Gastroesophageal sphincter (tissue), 3 donors: ENCODE measurements around the gene ERP44.
"Not testable (repeated sequence)": the region's sequence is repeated elsewhere in the genome, so short reads cannot be mapped to it uniquely, and the experiment has no call there.

ENCODE experiments used
- POLR2A ChIP-seq, 2 donors: fragments of 450-650 bp; IDR thresholded peaks; one replicate each; pipeline ENCODE4 v1.6.1; 2017; ENCODE audit warnings: antibody characterized with exemption in 2 of 2, mild to moderate bottlenecking in 2 of 2, moderate library complexity in 1 of 2
- POLR2AphosphoS5 ChIP-seq: sonication (generic); formaldehyde crosslinking; IDR thresholded peaks from one replicate; pipeline ENCODE4 v1.6.1; 2017; ENCODE audit warnings: antibody characterized with exemption
- TF ChIP-seq, protein P1 (sequence below), 4 experiments: fragments of 200-600 bp in 2 of 4; fragments of 450-650 bp in 2 of 4; sonication (generic) in 1 of 4; IDR thresholded peaks; one replicate each; pipeline ENCODE4 v1.5.1; 2017 to 2019; ENCODE audit warnings: antibody characterized with exemption in 4 of 4, mild to moderate bottlenecking in 2 of 4, moderate library complexity in 2 of 4

DNA sequence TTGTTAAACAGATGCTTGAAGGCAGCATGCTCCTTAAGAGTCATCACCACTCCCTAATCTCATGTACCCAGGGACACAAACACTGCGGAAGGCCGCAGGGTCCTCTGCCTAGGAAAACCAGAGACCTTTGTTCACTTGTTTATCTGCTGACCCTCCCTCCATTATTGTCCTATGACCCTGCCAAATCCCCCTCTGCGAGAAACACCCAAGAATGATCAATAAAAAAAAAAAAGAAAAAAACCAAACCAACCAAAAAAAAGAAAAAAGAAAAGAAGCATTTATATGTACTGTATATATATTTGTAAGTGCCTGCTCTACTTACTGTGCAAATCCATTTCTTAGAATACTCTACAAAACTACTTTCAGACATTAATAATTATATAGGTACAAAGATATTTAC lies 29.7 kb downstream of the ERP44 start:
- TF ChIP-seq, protein P1, sequence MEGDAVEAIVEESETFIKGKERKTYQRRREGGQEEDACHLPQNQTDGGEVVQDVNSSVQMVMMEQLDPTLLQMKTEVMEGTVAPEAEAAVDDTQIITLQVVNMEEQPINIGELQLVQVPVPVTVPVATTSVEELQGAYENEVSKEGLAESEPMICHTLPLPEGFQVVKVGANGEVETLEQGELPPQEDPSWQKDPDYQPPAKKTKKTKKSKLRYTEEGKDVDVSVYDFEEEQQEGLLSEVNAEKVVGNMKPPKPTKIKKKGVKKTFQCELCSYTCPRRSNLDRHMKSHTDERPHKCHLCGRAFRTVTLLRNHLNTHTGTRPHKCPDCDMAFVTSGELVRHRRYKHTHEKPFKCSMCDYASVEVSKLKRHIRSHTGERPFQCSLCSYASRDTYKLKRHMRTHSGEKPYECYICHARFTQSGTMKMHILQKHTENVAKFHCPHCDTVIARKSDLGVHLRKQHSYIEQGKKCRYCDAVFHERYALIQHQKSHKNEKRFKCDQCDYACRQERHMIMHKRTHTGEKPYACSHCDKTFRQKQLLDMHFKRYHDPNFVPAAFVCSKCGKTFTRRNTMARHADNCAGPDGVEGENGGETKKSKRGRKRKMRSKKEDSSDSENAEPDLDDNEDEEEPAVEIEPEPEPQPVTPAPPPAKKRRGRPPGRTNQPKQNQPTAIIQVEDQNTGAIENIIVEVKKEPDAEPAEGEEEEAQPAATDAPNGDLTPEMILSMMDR (IDR thresholded peaks at IDR 0.05), result not testable (repeated sequence)
- not testable (repeated sequence) for TF ChIP-seq POLR2AphosphoS5; POLR2A (IDR thresholded peaks at IDR 0.05)
